PC-3 (cell line): ENCODE data around the gene GUSB. TPM values are rescaled to one million over a fixed set of nuclear protein-coding genes. Genes with fewer than 3 reads are reported as not detected.

Source experiments
- ATAC-seq: fragments of 200-7000 bp; cut with Tn5 transposase; 2 replicates; pipeline ENCODE4 v1.9.1; 2020; ENCODE audit warnings: mild to moderate bottlenecking, moderate library complexity
- BruUV-seq: library from RNA; stranded (reverse); fragments of 400-500 nt; replicated peaks from 2 replicates; lab custom pipeline; 2021; lab: Mats Ljungman, UMichigan
- CTCF ChIA-PET: fragments of 300-600 bp; sonication (Branson Sonifier 250); formaldehyde crosslinking; loops from one replicate; lab custom pipeline; 2022; ENCODE audit warnings: antibody characterized with exemption; lab: Charles Lee
- POLR2A ChIA-PET: fragments of 300-600 bp; sonication (Branson Sonifier 250); formaldehyde crosslinking; loops from one replicate; lab custom pipeline; 2022; ENCODE audit warnings: antibody characterized with exemption; ENCODE audit not compliant: unreplicated experiment; lab: Charles Lee
- DNase-seq: peaks from one replicate; pipeline ENCODE4 v3.0.0-alpha.2; 2015
- H2AFZ ChIP-seq: fragments of 300-600 bp; sonication (generic); 2 replicates; pipeline ENCODE4 v1.6.0; 2016; ENCODE audit warnings: antibody characterized with exemption, low read length
- H3F3A ChIP-seq: fragments of 300-600 bp; sonication (generic); one replicate; pipeline ENCODE4 v1.6.0; 2017; ENCODE audit warnings: antibody characterized with exemption, low read length, control low read depth, mild to moderate bottlenecking; ENCODE audit not compliant: unreplicated experiment
- H3K27ac ChIP-seq: fragments of 300-600 bp; sonication (generic); 2 replicates; pipeline ENCODE4 v1.5.1; 2016; ENCODE audit warnings: mild to moderate bottlenecking, low read length
- H3K27me3 ChIP-seq: fragments of 300-600 bp; sonication (generic); 2 replicates; pipeline ENCODE4 v1.6.1; 2016; ENCODE audit warnings: low read length, mixed read lengths
- H3K36me3 ChIP-seq: fragments of 300-600 bp; sonication (generic); 2 replicates; pipeline ENCODE4 v1.6.1; 2016; ENCODE audit warnings: low read depth, mixed run types, low read length, mixed read lengths
- H3K4me1 ChIP-seq: fragments of 300-600 bp; sonication (generic); 2 replicates; pipeline ENCODE4 v1.5.1; 2016; ENCODE audit warnings: low read length; ENCODE audit not compliant: insufficient read depth
- H3K4me2 ChIP-seq: fragments of 300-600 bp; sonication (generic); 2 replicates; pipeline ENCODE4 v1.6.0; 2016; ENCODE audit warnings: low read length
- H3K4me3 ChIP-seq: fragments of 300-600 bp; sonication (generic); 2 replicates; pipeline ENCODE4 v1.5.1; 2016; ENCODE audit warnings: mild to moderate bottlenecking, low read length, mixed read lengths
- H3K79me2 ChIP-seq: fragments of 300-600 bp; sonication (generic); 2 replicates; pipeline ENCODE4 v1.6.1; 2017; ENCODE audit warnings: low read length, mixed read lengths
- H3K9ac ChIP-seq: fragments of 300-600 bp; sonication (generic); 2 replicates; pipeline ENCODE4 v1.6.0; 2016; ENCODE audit warnings: mild to moderate bottlenecking, low read length
- H3K9me2 ChIP-seq: fragments of 300-600 bp; sonication (generic); replicated peaks from 2 replicates; pipeline ENCODE4 v1.6.1; 2016; ENCODE audit warnings: mixed run types, low read length, mixed read lengths
- H3K9me3 ChIP-seq: fragments of 300-600 bp; sonication (generic); 2 replicates; pipeline ENCODE4 v1.6.1; 2016; ENCODE audit warnings: low read length, mixed read lengths
- H4K20me1 ChIP-seq: fragments of 300-600 bp; sonication (generic); 2 replicates; pipeline ENCODE4 v1.6.1; 2016; ENCODE audit warnings: low read length, mixed read lengths
- CTCF ChIP-seq: fragments of 300-600 bp; sonication (generic); conservative IDR thresholded peaks from 2 replicates; pipeline ENCODE4 v1.5.1; 2017; ENCODE audit warnings: antibody characterized with exemption, low read depth, mild to moderate bottlenecking, low read length
- EZH2 ChIP-seq: fragments of 300-600 bp; sonication (generic); IDR thresholded peaks from one replicate; pipeline ENCODE4 v1.6.1; 2017; ENCODE audit warnings: antibody characterized with exemption, mild to moderate bottlenecking, low read length; ENCODE audit not compliant: unreplicated experiment
- EZH2phosphoT487 ChIP-seq: fragments of 300-600 bp; sonication (generic); IDR thresholded peaks from 2 replicates; pipeline ENCODE4 v1.6.1; 2018; ENCODE audit warnings: mild to moderate bottlenecking, antibody characterized with exemption, low read length, borderline replicate concordance
- intact Hi-C: fragments of 100-400 bp; cut with micrococcal nuclease; formaldehyde crosslinking; loops from 2 replicates; pipeline ENCODE4 v1.9.0; 2023
- total RNA-seq: library from RNA; depleted of rRNA; stranded (reverse); fragments of >200 nt; gene quantifications from 2 replicates; pipeline ENCODE4 v1.2.3, GENCODE V29; 2014

The GUSB gene
- total RNA-seq, 1 experiment from 2014 or later, result 37.4 TPM

GRCh38 chr7:65976659-65977196, 5.3 kb downstream of the GUSB start:
- ATAC-seq, result no peak
- Histone ChIP-seq H3K27me3 (no peaks in the 10 kb centered on the region), H4K20me1 (0 out of 2 replicates have a peak, but pooled peaks cover 8% of the 10 kb centered on the region), H3K9me3 (no peaks in the 10 kb centered on the region), H3K9me2 (no peaks in the 10 kb centered on the region), H2AFZ (no peak overlapping the region), H3K36me3 (peaks cover 16% of the 10 kb centered on the region; the same call in 1 of the 2 replicates), H3K4me3 (no peak overlapping the region), H3K27ac (no peak overlapping the region), H3K4me1 (peaks cover 5% of the 10 kb centered on the region), H3K79me2 (peaks cover 16% of the 10 kb centered on the region), H3F3A (no peaks in the 10 kb centered on the region), H3K4me2 (no peak overlapping the region), H3K9ac (no peak overlapping the region)
- ChIA-PET CTCF (no interaction called here), POLR2A (interaction anchor here (0.7 kb wide), 1 partner anchor 272 kb away, joined by 4 read pairs; no protein-coding TSS in a partner anchor)
- DNase-seq, result no peak
- intact Hi-C loops, result no loop called here
- TF ChIP-seq CTCF (no peak), EZH2phosphoT487 (no peak), EZH2 (no peak)
- BruUV-seq, result no TSS peak

- 0 out of 2 replicates have a peak, but pooled peaks cover 8% of the 10 kb centered on the region for H4K20me1 ChIP-seq
- H3K9me2 ChIP-seq, result no peaks in the 10 kb centered on the region
- 0 out of 2 replicates have a peak, but pooled peaks have one; percentile 13 for TF ChIP-seq CTCF
- no peak for TF ChIP-seq EZH2phosphoT487
- TF ChIP-seq EZH2, result no peak
- no peak overlapping the region for H3K4me3 ChIP-seq
- peaks cover 16% of the 10 kb centered on the region; the same call in 1 of the 2 replicates for H3K36me3 ChIP-seq
- H3K9ac ChIP-seq, result no peak overlapping the region
- H3K4me2 ChIP-seq, result no peak overlapping the region
- H2AFZ ChIP-seq, result no peak overlapping the region
- peaks cover 8% of the 10 kb centered on the region for H3K79me2 ChIP-seq
- H3K9me3 ChIP-seq, result no peaks in the 10 kb centered on the region
- ChIA-PET CTCF (no interaction called here), POLR2A (no interaction called here)
- DNase-seq (no peak), ATAC-seq (no peak)
- H3K4me1 ChIP-seq, result peaks cover 4% of the 10 kb centered on the region
- no peak overlapping the region for H3K27ac ChIP-seq
- intact Hi-C loops, result no loop called here
- no peaks in the 10 kb centered on the region for H3K27me3 ChIP-seq
- BruUV-seq, result no TSS peak
- no peaks in the 10 kb centered on the region for H3F3A ChIP-seq
Measured at GRCh38 chr7:65975814-65976445, 6.1 kb downstream of the GUSB start.

- no peaks in the 10 kb centered on the region for H3K9me3 ChIP-seq
- H3K9ac ChIP-seq, result no peak overlapping the region
- TF ChIP-seq EZH2phosphoT487 (no peak), CTCF (no peak), EZH2 (no peak)
- ATAC-seq, result no peak
- no peak overlapping the region for H3K4me3 ChIP-seq
- CTCF ChIA-PET, result no interaction called here
- intact Hi-C loops, result no loop called here
- no peaks in the 10 kb centered on the region for H3K4me1 ChIP-seq
- H3K36me3 ChIP-seq, result peaks cover 16% of the 10 kb centered on the region; the same call in 1 of the 2 replicates
- BruUV-seq, result no TSS peak
- no peaks in the 10 kb centered on the region for H3K27me3 ChIP-seq
- H2AFZ ChIP-seq, result no peak overlapping the region
- POLR2A ChIA-PET, result no interaction called here
- no peak overlapping the region for H3K4me2 ChIP-seq
- H3K79me2 ChIP-seq, result no peaks in the 10 kb centered on the region
- H4K20me1 ChIP-seq, result no peaks in the 10 kb centered on the region
- H3K9me2 ChIP-seq, result no peaks in the 10 kb centered on the region
- H3K27ac ChIP-seq, result no peak overlapping the region
- DNase-seq, result no peak
- no peaks in the 10 kb centered on the region for H3F3A ChIP-seq
Measured at GRCh38 chr7:65974876-65975275, 7.1 kb downstream of the GUSB start.
